ENCODE data around the gene MAGI1. TPM values are rescaled to one million over a fixed set of nuclear protein-coding genes. Genes with fewer than 3 reads are reported as not detected.
A peak's percentile ranks its signal among the peaks of the same experiment; 100 is the strongest.
"Not testable (repeated sequence)": the region's sequence is repeated elsewhere in the genome, so short reads cannot be mapped to it uniquely, and the experiment has no call there.

The MAGI1 gene
- total RNA-seq, 1 experiment from 2014 or later: 16.9 TPM

- H3K4me3 ChIP-seq: no peak overlapping the region
- DNase-seq: no peak
- no peaks in the 10 kb centered on the region for H3K27me3 ChIP-seq
- H3K4me1 ChIP-seq: no peaks in the 10 kb centered on the region
- no peaks in the 10 kb centered on the region for H3K9me3 ChIP-seq (replicated peaks)
- no peak overlapping the region for H3K27ac ChIP-seq
- H3K36me3 ChIP-seq: no peaks in the 10 kb centered on the region
Observed at GRCh38 chr3:66031102-66031698, 7.5 kb downstream of the MAGI1 start.

DNA sequence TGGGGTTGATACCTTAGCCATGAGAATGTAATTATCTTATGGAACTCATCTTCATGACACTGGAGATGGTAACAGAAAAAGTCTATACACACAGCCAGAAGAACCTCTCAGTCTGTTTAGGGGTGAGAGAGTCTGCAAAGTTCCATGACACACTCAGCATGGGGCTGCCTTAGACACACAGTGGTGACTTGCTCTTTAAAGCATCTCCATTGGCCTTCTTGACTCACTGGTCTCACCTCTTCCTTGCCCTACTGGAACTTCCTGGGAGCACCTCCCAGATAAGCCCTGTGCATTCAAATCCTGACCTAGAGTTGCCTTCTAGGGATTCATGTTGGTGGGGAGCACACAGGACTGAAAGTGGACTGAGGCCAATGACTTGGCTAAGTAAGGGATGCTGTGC lies 9.3 kb downstream of the MAGI1 start:
- no peaks in the 10 kb centered on the region for H3K27me3 ChIP-seq
- no peak for DNase-seq

GRCh38 chr3:66029014-66029413 lies 9.7 kb downstream of the MAGI1 start:
- Histone ChIP-seq H3K4me3 (no peak overlapping the region), H3K27ac (no peak overlapping the region), H3K9me3 (replicated peaks) (no peaks in the 10 kb centered on the region), H3K36me3 (no peaks in the 10 kb centered on the region), H3K4me1 (no peaks in the 10 kb centered on the region), H3K27me3 (no peaks in the 10 kb centered on the region)
- DNase-seq: no peak

More for the DNA sequence above, 9.3 kb downstream of the MAGI1 start:
- Histone ChIP-seq H3K27ac (no peak overlapping the region), H3K4me1 (no peaks in the 10 kb centered on the region), H3K9me3 (replicated peaks) (no peaks in the 10 kb centered on the region), H3K4me3 (no peak overlapping the region), H3K36me3 (no peaks in the 10 kb centered on the region)

DNA sequence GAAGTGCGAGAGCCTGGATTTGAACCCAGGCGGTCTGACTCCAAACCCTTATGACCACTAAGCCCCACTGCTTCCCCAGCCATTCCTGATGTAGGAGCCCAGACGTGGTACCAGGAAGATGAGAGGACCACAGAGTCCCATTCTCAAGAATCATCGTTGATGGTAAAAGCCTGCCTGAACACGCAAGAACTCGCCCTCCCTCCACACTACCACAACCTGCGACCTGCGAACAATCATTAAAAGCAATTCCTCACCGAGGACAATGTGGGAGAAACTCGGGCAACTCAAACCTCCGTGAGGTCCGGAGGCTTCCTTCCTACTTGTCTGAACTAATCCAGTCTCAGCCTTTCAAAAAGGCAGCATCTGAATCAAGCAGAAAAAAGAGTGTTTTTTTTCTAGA lies 10.3 kb downstream of the MAGI1 start:
- DNase-seq: no peak
- Histone ChIP-seq H3K9me3 (replicated peaks) (no peaks in the 10 kb centered on the region), H3K4me3 (no peak overlapping the region), H3K4me1 (no peaks in the 10 kb centered on the region), H3K36me3 (no peaks in the 10 kb centered on the region), H3K27me3 (no peaks in the 10 kb centered on the region), H3K27ac (no peak overlapping the region)

DNA sequence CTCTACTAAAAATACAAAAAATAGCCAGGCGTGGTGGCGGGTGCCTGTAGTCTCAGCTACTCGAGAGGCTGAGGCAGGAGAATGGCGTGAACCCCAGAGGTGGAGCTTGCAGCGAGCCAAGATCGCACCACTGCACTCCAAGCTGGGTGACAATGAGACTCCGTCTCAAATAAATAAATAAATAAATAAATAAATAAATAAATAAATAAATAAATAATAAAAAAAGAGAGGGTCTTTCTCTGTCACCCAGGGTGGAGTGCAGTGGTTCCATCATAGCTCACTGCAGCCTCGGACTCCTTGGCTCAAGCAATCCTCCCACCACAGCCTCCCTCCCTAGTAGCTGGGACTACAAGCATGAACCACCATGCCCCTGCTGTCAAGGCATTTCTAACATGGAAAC lies 11.6 kb downstream of the MAGI1 start:
- not testable (repeated sequence) for H3K27me3 ChIP-seq; DNase-seq; H3K9me3 ChIP-seq (replicated peaks); H3K36me3 ChIP-seq; H3K4me3 ChIP-seq; H3K27ac ChIP-seq; H3K4me1 ChIP-seq

DNA sequence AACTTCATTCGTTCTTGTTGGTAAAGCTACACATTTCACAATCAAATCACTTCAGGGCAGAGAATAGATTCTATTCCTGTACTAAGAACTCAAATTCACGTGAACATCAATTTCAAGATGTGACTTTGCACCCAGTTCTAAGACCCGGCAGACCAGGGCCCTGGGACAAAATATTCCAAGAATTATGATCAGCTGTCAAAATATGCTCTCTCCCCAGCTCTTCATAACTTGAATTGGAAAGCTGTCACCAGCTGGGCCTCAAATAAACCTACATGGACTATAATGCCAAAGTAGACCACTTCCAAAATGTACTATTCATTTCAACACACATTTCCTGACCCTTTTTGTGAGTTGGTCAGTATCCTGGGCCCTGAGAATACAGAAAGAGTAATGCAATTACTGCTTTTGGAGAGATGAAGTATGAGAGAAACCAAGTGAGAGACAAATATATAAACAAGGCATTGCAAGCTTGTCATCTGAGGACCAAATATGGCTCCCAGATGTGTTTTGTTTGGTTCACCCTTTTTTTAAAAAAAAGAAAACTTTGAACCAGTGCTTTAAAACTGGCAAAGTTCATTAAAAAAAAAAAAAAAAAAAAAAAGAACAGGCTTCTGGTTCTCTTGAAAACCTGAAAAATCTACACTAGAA lies 14.9 kb downstream of the MAGI1 start:
- Histone ChIP-seq H3K27me3 (no peaks in the 10 kb centered on the region), H3K9me3 (replicated peaks) (no peaks in the 10 kb centered on the region), H3K4me3 (no peak overlapping the region), H3K27ac (no peak overlapping the region), H3K4me1 (peaks cover 16% of the 10 kb centered on the region), H3K36me3 (no peaks in the 10 kb centered on the region)
- DNase-seq: no peak

GRCh38 chr3:66023229-66023628 lies 15.5 kb downstream of the MAGI1 start:
- H3K4me3 ChIP-seq: no peak overlapping the region
- H3K9me3 ChIP-seq (replicated peaks): no peaks in the 10 kb centered on the region
- no peaks in the 10 kb centered on the region for H3K36me3 ChIP-seq
- DNase-seq: no peak
- no peak overlapping the region for H3K27ac ChIP-seq
- H3K4me1 ChIP-seq: peaks cover 16% of the 10 kb centered on the region
- H3K27me3 ChIP-seq: no peaks in the 10 kb centered on the region

DNA sequence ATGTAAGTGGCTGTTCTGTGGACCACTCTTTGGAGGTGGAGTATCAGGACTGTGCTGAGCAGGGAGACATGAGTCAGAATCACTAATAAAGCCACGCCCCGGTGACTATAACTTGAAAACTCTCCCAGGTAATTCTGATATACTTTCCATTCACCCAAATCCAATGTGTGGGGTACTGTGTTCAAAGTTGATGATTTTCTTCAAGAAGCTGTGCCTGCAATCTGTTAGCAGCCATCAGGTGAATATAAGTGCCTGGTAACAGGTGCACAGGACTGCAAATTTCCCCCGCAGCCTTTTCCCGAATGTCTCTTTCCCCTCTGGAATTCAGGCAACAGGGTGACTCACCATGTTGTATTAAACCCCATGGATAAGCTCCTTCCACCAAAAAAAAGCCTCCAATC lies 17.0 kb downstream of the MAGI1 start:
- DNase-seq: peak; percentile 49 to 73
- H3K36me3 ChIP-seq: no peaks in the 10 kb centered on the region
- H3K27ac ChIP-seq: peak overlapping the region; percentile 15; the same call in 1 of the 2 replicates
- no peaks in the 10 kb centered on the region for H3K27me3 ChIP-seq
- H3K4me3 ChIP-seq: no peak overlapping the region
- H3K4me1 ChIP-seq: peaks cover 16% of the 10 kb centered on the region
- H3K9me3 ChIP-seq (replicated peaks): no peaks in the 10 kb centered on the region

GRCh38 chr3:66019896-66020295 lies 18.8 kb downstream of the MAGI1 start:
- H3K9me3 ChIP-seq (replicated peaks): no peaks in the 10 kb centered on the region
- no peak for DNase-seq
- no peaks in the 10 kb centered on the region for H3K36me3 ChIP-seq
- no peak overlapping the region for H3K27ac ChIP-seq
- H3K27me3 ChIP-seq: no peaks in the 10 kb centered on the region
- H3K4me3 ChIP-seq: no peak overlapping the region
- H3K4me1 ChIP-seq: peaks cover 16% of the 10 kb centered on the region

DNA sequence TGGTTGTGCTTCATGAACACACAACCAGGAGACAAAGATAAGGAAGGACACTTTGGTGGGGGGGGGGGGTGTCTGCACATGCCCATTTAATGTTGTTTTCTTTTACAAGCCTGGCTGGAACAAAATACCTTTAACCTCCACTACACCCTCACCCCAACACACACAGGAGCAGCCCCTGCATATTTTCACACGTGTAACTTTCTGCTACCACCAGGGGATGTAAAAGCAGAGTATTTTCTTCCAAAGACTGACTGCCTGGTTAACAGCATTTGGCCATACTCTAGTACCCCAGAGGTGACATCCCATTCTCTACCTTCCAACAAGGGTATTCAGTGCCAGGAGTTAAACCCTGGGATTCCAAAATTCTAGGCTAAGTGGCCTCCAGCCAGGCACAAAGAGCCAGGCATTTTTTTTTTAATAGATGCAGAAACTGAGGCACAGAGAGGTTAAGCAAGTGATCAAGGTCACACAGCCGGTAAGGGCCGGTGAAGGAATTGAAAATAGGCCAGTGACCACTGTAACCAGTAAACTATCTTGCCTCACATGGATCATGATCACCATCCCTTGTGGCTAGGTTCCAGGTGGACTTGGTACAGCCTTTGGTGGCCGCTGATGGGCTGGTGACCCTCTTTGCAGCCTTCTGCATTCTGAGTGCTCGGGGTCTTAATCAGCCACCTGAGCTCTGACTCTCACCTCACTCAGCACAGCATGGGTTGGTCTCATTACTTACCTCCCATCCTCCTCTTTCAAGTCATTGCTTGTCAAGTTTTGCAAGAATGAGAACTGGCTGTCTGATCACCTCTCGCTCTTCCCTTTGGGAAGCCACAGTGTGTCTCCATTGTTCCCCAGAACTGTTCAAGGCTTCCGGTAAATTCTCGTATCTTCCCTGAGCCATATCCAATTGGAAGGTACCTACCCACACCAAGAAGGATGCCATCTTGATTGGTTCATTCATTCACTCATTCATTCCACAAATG lies 20.4 kb downstream of the MAGI1 start:
- no peak overlapping the region for H3K27ac ChIP-seq
- H3K9me3 ChIP-seq (replicated peaks): no peaks in the 10 kb centered on the region
- H3K27me3 ChIP-seq: no peaks in the 10 kb centered on the region
- peaks cover 22% of the 10 kb centered on the region for H3K4me1 ChIP-seq
- H3K36me3 ChIP-seq: no peaks in the 10 kb centered on the region
- no peak for DNase-seq
- no peak overlapping the region for H3K4me3 ChIP-seq

- peaks cover 19% of the 10 kb centered on the region for H3K4me1 ChIP-seq
- no peaks in the 10 kb centered on the region for H3K27me3 ChIP-seq
- H3K36me3 ChIP-seq: no peaks in the 10 kb centered on the region
- DNase-seq: no peak
- H3K27ac ChIP-seq: no peak overlapping the region
- no peaks in the 10 kb centered on the region for H3K9me3 ChIP-seq (replicated peaks)
- H3K4me3 ChIP-seq: no peak overlapping the region
Observed at GRCh38 chr3:66017591-66017990, 21.1 kb downstream of the MAGI1 start.

DNA sequence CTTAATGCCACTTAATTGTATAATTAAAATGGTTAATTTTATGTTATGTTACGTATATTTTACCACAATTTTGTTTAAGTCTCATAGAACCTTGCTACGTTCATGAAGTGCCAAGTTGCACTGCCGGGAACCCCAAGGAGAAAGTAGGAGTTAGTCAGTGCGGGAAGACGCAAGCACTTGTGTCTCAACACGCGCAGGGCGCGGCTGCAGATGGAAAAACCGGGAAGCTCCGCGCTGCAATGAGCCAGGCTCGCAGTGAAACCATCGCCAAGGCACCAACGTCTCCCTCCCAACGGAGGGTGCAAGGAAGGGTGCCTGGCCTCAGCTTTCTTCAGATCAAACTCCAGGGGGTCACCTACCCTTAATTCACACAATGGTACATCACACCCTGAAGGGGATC lies 21.6 kb downstream of the MAGI1 start:
- no peaks in the 10 kb centered on the region for H3K9me3 ChIP-seq (replicated peaks)
- no peak overlapping the region for H3K4me3 ChIP-seq
- H3K36me3 ChIP-seq: no peaks in the 10 kb centered on the region
- peaks cover 14% of the 10 kb centered on the region for H3K4me1 ChIP-seq
- no peak for DNase-seq
- H3K27me3 ChIP-seq: no peaks in the 10 kb centered on the region
- no peak overlapping the region for H3K27ac ChIP-seq

- H3K4me1 ChIP-seq: peaks cover 5% of the 10 kb centered on the region; the same call in 1 of the 2 replicates
- no peaks in the 10 kb centered on the region for H3K27me3 ChIP-seq
- no peaks in the 10 kb centered on the region for H3K9me3 ChIP-seq (replicated peaks)
- H3K36me3 ChIP-seq: no peaks in the 10 kb centered on the region
- DNase-seq: no peak
- no peak overlapping the region for H3K27ac ChIP-seq
- no peak overlapping the region for H3K4me3 ChIP-seq
Observed at GRCh38 chr3:66015841-66016240, 22.9 kb downstream of the MAGI1 start.

- DNase-seq: no peak
- Histone ChIP-seq H3K4me1 (peaks cover 5% of the 10 kb centered on the region; the same call in 1 of the 2 replicates), H3K36me3 (no peaks in the 10 kb centered on the region), H3K9me3 (replicated peaks) (no peaks in the 10 kb centered on the region), H3K27me3 (no peaks in the 10 kb centered on the region), H3K4me3 (no peak overlapping the region), H3K27ac (no peak overlapping the region)
Observed at GRCh38 chr3:66014651-66015050, 24.1 kb downstream of the MAGI1 start.

DNA sequence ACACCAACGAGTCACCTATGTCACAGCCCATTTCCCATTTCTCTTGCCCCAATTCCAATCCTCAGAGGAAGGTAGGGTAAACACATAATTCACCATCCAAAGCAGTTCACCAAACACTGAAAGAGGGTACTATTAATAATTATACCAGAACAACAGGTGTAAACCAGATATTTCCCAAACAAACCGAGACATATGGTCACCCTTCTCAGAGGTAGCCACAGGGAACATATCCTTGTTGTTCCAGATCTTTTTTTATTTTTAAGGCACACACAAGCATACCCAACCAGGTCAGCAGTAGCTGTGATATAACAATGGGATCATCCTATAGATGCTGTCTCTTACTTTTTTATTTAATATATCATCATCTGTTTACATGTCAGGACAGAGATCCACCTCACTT lies 24.7 kb downstream of the MAGI1 start:
- DNase-seq: peak in 1 of 2 experiments; percentile 28
- H3K27me3 ChIP-seq: no peaks in the 10 kb centered on the region
- H3K4me1 ChIP-seq: peaks cover 5% of the 10 kb centered on the region; the same call in 1 of the 2 replicates
- H3K27ac ChIP-seq: no peak overlapping the region
- no peaks in the 10 kb centered on the region for H3K36me3 ChIP-seq
- no peaks in the 10 kb centered on the region for H3K9me3 ChIP-seq (replicated peaks)
- no peak overlapping the region for H3K4me3 ChIP-seq

Data from SJCRH30 (cell line).